ENCODE data around the gene UBR2.

DNA sequence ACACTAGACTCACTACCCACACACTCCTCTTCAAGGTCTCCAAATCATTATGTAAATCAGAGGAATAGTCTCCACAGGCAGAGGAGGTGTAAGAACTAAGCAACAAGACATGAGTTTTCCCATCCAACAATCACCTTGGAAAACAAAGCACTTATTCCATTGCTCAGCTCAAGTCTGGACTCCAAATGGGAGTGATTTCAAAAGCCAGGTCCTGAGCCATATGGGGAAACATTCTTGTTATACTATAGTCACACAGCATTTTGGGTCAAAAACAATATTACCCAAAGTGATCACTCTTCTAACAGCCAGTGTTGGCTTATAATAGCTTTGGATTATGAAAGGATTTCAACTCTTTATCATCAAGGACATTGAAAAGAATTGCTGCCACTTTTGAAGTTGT, 162.2 kb downstream of the UBR2 start:
- TF ChIP-seq NFYB (IDR thresholded peaks at IDR 0.05; ENCODE audit: extremely low read depth, insufficient read length) (no peak), EZH2 (IDR thresholded peaks at IDR 0.05; ENCODE audit: borderline replicate concordance, low read depth, low read length) (no peak), PHF20 (IDR thresholded peaks at IDR 0.05; ENCODE audit: partially characterized antibody) (no peak), ETV5 (CRISPR knock-in tag; IDR thresholded peaks at IDR 0.05; ENCODE audit: low read depth) (no peak), RBBP5 (IDR thresholded peaks at IDR 0.05; ENCODE audit: borderline replicate concordance, insufficient read depth, low read length, poor library complexity, severe bottlenecking) (no peak), NR3C1 (CRISPR knock-in tag; IDR thresholded peaks at IDR 0.05) (no peak), GABPA (tag; conservative IDR thresholded peaks at IDR 0.05; ENCODE audit: low read depth) (no peak), DPF2 (IDR thresholded peaks at IDR 0.05) (no peak)
- TF ChIP-seq, protein P1, sequence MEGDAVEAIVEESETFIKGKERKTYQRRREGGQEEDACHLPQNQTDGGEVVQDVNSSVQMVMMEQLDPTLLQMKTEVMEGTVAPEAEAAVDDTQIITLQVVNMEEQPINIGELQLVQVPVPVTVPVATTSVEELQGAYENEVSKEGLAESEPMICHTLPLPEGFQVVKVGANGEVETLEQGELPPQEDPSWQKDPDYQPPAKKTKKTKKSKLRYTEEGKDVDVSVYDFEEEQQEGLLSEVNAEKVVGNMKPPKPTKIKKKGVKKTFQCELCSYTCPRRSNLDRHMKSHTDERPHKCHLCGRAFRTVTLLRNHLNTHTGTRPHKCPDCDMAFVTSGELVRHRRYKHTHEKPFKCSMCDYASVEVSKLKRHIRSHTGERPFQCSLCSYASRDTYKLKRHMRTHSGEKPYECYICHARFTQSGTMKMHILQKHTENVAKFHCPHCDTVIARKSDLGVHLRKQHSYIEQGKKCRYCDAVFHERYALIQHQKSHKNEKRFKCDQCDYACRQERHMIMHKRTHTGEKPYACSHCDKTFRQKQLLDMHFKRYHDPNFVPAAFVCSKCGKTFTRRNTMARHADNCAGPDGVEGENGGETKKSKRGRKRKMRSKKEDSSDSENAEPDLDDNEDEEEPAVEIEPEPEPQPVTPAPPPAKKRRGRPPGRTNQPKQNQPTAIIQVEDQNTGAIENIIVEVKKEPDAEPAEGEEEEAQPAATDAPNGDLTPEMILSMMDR (IDR thresholded peaks at IDR 0.05 in 2 of 3, conservative IDR thresholded peaks at IDR 0.05 in 1 of 3; ENCODE audit: insufficient read depth in 2 of 3, low read depth in 1 of 3, low read length in 3 of 3) = no peak
- TF ChIP-seq, protein P2, sequence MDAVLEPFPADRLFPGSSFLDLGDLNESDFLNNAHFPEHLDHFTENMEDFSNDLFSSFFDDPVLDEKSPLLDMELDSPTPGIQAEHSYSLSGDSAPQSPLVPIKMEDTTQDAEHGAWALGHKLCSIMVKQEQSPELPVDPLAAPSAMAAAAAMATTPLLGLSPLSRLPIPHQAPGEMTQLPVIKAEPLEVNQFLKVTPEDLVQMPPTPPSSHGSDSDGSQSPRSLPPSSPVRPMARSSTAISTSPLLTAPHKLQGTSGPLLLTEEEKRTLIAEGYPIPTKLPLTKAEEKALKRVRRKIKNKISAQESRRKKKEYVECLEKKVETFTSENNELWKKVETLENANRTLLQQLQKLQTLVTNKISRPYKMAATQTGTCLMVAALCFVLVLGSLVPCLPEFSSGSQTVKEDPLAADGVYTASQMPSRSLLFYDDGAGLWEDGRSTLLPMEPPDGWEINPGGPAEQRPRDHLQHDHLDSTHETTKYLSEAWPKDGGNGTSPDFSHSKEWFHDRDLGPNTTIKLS (IDR thresholded peaks at IDR 0.05; ENCODE audit: borderline replicate concordance, low read depth) = no peak
- TF ChIP-seq, protein P3, sequence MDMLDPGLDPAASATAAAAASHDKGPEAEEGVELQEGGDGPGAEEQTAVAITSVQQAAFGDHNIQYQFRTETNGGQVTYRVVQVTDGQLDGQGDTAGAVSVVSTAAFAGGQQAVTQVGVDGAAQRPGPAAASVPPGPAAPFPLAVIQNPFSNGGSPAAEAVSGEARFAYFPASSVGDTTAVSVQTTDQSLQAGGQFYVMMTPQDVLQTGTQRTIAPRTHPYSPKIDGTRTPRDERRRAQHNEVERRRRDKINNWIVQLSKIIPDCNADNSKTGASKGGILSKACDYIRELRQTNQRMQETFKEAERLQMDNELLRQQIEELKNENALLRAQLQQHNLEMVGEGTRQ (CRISPR knock-in tag; IDR thresholded peaks at IDR 0.05) = no peak
- TF ChIP-seq, protein P4, sequence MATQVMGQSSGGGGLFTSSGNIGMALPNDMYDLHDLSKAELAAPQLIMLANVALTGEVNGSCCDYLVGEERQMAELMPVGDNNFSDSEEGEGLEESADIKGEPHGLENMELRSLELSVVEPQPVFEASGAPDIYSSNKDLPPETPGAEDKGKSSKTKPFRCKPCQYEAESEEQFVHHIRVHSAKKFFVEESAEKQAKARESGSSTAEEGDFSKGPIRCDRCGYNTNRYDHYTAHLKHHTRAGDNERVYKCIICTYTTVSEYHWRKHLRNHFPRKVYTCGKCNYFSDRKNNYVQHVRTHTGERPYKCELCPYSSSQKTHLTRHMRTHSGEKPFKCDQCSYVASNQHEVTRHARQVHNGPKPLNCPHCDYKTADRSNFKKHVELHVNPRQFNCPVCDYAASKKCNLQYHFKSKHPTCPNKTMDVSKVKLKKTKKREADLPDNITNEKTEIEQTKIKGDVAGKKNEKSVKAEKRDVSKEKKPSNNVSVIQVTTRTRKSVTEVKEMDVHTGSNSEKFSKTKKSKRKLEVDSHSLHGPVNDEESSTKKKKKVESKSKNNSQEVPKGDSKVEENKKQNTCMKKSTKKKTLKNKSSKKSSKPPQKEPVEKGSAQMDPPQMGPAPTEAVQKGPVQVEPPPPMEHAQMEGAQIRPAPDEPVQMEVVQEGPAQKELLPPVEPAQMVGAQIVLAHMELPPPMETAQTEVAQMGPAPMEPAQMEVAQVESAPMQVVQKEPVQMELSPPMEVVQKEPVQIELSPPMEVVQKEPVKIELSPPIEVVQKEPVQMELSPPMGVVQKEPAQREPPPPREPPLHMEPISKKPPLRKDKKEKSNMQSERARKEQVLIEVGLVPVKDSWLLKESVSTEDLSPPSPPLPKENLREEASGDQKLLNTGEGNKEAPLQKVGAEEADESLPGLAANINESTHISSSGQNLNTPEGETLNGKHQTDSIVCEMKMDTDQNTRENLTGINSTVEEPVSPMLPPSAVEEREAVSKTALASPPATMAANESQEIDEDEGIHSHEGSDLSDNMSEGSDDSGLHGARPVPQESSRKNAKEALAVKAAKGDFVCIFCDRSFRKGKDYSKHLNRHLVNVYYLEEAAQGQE (IDR thresholded peaks at IDR 0.05; ENCODE audit: borderline replicate concordance) = no peak
- TF ChIP-seq, protein P4 (CRISPR knock-in tag; IDR thresholded peaks at IDR 0.05; ENCODE audit: low read depth) = no peak
- TF ChIP-seq, protein P5, sequence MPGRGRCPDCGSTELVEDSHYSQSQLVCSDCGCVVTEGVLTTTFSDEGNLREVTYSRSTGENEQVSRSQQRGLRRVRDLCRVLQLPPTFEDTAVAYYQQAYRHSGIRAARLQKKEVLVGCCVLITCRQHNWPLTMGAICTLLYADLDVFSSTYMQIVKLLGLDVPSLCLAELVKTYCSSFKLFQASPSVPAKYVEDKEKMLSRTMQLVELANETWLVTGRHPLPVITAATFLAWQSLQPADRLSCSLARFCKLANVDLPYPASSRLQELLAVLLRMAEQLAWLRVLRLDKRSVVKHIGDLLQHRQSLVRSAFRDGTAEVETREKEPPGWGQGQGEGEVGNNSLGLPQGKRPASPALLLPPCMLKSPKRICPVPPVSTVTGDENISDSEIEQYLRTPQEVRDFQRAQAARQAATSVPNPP (IDR thresholded peaks at IDR 0.05; ENCODE audit: borderline replicate concordance, insufficient read depth, insufficient read length) = no peak
